HL-60/S4 treated with retinoic acid at 250 ng/mL for 4 days and 3 days (cell line): ENCODE results near the gene SLC26A11.

Source experiments
- in situ Hi-C: fragments of 300-500 bp; cut with MboI; formaldehyde crosslinking; loops from 2 replicates; pipeline ENCODE4 v1.7.0; 2022; ENCODE audit warnings: low sequenced_read_pairs

SLC26A11 gene

DNA sequence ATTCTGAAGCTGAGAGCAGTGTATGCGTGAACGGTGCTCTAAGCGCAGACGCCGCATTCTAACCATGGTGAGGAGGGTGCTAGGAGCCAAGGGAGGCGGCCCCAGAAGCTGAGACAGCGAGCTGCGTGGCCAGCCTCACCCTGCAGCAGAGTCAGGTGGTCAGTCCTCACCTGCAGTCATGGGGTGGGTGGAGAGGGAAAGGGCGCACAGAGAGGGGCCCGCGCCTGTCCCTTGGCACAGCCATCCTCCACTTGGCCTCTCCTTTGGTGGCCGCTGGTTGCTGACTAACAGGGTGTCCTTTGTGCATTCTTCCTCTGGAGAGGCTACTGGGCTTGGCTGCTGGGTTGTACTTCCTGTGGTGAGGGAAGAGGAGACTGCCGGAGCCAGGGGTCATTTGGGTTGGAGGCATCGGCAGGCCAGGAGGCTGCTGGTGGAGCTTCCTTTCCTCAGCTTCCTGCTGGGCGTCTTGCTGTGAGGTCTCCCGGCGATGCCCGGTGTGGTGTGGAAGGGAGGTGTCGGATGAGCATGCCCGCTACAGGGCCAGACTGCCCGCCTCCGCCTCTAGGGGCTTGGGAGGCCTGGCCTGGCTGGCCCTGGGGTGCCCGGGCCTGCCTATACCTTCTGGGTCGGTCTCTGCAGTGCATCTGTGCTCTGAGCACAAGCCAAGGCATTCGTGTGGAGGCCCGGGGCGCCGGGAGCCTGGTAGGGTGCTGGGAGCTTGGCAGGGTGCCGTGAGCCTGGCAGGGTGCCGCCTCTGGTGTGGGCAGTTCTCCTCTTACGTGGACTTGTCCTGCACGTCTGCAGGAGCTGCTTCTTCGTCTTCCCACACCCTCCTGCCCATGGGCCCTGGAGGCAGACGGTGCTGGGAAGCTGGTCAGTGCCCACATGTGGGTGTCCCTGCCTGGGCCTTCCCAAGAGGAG is 57.8 kb downstream of the SLC26A11 start:
- in situ Hi-C loops: no loop called here

GRCh38 chr17:80279895-80280294 is 59.7 kb downstream of the SLC26A11 start:
- in situ Hi-C loops: no loop called here

- in situ Hi-C loops: no loop called here
Measured at GRCh38 chr17:80281516-80281915, 61.3 kb downstream of the SLC26A11 start.

- in situ Hi-C loops: no loop called here
Measured at GRCh38 chr17:80283116-80283852, 63.1 kb downstream of the SLC26A11 start.

- in situ Hi-C loops: no loop called here
Measured at GRCh38 chr17:80284631-80285030, 64.4 kb downstream of the SLC26A11 start.

DNA sequence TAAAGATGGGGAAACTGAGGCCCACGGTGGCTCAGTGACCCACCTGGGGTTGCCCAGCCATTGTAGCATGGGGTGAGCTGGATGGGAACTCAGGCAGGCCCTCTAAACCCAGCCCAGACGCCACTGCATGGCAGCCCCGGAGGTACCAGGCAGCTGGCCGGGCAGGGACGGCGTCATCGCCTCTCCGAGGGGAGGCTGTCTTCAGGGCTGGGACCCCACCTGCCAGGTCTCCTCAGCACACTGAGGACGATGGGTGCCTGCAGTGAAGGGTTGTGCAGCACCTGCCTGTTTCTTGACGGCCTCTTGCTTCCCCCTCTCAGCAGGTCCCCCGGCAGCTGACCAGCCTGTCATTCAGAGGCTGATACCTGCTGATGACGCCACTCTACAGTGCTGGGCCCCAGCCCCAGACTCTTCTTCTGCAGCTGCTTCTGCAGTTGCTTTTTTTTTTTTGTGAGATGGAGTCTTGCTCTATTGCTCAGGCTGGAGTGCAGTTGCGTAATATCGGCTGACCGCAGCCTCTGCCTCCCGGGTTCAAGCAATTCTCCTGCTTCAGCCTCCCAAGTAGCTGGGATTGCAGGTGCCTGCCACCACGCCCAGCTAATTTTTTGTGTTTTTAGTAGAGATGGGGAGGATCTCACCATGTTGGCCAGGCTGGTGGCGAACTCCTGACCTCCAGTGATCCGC is 65.2 kb downstream of the SLC26A11 start:
- in situ Hi-C loops: no loop called here

GRCh38 chr17:80286638-80286960 is 66.4 kb downstream of the SLC26A11 start:
- in situ Hi-C loops: no loop called here

DNA sequence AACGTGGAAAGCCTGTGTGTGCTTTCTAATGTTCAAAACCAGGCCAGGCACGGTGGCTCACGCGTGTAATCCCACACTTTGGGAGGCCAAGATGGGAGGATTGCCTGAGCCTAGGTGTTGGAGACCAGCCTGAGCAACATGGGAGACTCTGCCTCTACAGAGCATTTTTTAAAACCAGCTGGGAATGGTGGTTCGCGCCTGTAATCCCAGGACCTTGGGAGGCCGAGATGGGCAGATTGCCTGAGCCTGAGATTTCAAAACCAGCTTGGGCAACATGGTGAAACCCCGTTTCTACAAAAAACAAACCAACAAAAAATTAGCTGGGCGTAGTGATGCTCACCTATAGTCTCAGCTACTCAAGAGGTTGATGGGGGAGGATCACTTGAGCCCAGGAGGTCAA is 66.8 kb downstream of the SLC26A11 start:
- in situ Hi-C loops: no loop called here

DNA sequence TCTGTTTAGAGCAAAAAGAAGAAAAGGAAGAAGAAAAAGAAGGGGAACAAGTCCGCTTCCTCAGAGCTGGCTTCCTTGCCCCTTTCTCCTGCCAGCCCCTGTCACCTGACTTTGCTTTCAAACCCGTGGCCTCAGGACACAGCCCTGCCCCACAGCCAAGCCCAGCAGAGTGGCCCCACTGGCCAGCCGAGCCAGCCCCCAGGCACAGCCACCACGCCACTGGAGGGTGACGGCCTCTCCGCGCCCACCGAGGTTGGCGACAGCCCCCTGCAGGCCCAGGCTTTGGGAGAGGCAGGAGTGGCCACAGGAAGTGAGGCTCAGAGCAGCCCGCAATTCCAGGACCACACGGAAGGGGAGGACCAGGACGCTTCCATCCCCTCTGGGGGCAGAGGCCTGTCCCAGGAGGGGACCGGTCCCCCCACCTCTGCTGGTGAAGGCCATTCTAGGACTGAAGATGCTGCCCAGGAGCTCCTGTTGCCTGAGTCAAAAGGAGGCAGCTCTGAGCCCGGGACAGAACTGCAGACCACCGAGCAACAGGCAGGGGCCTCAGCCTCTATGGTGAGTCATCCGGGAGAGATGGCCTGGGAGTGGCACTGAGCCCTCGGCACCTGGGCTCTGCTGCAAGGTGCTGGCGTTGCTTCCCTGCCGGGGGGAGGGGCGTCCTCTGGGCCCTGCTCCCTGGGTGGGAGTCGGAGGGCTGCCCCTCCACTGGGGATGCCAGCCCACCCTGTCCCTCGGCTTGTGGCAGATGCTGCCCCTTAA is 67.8 kb downstream of the SLC26A11 start:
- in situ Hi-C loops: no loop called here

GRCh38 chr17:80289616-80290015 is 69.4 kb downstream of the SLC26A11 start:
- in situ Hi-C loops: no loop called here

DNA sequence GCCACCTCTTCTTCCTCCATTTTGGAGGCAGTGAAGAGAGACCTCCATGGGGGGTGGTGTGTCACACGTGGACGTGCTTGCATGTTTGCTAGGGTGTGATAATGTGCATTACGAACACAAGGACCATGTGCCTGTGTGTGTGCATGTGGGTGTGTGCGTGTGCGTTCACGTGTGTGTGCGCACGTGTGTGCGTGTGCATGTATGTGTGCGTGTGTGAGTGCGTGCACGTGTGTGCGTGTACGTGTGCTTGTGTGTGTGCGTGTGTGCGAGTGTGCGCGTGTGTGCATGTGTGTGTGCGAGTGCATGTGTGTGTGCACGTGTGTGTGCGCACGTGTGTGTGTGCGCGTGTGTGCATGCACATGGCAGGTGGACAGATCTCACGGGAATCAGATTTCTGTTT is 69.9 kb downstream of the SLC26A11 start:
- in situ Hi-C loops: no loop called here

GRCh38 chr17:80291260-80291659 is 71.0 kb downstream of the SLC26A11 start:
- in situ Hi-C loops: no loop called here

DNA sequence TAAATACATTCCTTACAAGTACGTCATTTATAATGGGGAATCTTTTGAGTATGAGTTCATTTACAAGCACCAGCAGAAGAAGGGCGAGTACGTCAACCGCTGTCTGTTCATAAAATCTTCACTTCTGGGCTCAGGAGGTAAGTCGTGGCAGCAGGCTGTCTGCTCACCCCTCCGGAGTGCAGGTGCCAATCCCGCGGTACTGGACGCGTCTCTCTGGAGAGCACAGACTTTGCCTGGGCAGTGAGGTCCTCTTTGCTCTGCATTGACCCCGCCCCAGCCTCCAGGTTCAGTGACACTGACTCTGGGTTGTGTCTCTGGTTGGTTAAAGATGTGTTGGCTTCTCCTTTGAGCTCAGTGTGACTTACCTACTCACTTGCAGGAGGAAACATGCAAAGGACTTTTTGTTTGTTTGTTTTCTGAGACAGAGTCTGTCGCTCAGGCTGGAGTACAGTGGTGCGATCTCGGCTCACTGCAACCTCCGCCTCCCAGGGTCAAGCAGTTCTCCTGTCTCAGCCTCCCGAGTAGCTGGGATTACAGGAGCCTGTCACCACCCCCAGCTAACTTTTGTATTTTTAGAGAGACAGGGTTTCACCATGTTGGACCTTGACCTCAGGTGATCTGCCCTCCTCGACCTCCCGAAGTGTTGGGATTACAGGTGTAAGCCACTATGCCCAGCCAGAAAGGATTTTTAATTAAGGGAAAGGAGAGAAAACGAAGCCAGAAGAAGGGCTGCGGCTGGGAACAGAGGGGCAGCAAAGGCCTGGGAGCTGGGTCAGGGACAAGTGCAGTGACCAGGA is 71.7 kb downstream of the SLC26A11 start:
- in situ Hi-C loops: no loop called here

- in situ Hi-C loops: no loop called here
Measured at GRCh38 chr17:80292521-80292971, 72.3 kb downstream of the SLC26A11 start.

DNA sequence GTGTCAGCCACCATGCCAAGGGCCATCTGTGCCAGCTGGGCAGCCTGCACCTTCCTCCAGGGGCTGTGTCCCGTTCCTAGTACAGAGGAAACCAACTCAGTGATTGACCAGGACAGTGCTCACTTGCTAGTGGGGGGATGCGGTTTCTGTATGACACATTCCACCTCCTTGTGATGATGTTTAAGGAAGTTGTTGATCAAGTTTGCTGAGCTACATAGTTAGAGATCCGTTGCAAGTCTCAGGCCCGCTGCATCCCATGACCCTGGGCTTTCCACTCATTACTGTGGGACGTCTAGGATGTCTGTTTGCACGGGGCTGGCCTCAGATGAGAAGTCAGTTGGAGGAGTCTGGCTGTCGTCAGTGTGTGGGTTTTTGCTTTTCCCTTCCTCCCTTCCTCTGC is 74.0 kb downstream of the SLC26A11 start:
- in situ Hi-C loops: no loop called here

DNA sequence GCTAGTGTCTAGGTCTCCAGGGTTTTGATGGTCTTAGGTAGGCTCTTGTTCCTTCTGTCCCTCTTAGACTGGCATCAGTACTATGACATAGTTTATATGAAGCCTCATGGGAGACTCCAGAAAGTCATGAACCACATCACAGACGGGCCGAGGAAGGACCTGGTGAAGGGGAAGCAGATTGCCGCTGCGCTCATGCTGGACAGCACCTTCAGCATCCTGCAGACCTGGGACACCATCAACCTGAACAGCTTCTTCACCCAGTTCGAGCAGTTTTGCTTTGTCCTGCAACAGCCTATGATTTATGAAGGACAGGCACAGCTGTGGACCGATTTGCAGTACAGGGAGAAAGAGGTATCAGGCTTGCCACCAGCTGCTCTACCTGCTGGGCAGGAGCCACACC is 74.4 kb downstream of the SLC26A11 start:
- in situ Hi-C loops: no loop called here

DNA sequence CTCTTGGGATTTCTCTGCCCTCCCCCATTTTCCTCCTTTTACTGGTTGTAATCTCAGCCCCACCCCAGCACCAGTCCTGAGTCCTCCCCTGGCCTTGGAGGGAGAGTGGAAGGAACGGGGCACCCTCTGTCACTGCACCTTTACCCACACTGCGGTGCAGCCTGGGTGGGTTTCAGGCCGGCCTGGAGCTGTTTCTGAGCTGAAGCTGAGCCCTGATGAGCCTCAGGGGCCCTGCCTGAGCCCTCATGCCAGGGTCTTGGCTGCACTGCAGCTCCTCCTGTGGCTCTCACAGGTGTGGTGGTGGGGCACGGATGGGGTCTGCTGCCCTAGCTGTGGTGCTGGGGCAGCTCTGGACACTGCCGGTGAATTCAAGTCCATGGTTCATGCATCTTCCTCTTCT is 74.9 kb downstream of the SLC26A11 start:
- in situ Hi-C loops: no loop called here

DNA sequence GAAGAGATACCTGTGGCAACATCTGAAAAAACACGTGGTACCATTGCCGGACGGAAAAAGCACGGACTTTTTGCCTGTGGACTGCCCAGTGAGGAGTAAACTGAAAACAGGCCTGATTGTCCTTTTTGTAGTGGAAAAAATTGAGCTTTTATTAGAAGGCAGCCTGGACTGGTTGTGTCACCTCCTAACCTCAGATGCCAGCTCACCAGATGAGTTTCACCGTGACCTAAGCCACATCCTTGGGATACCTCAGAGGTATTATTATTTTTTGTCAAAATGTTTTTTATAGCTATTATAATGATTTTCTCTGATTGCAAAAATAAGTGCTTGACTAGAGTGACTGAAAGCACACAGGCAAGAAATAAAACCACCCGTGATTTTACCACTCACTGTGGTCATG is 75.3 kb downstream of the SLC26A11 start:
- in situ Hi-C loops: no loop called here

- in situ Hi-C loops: no loop called here
Measured at GRCh38 chr17:80296221-80296620, 76.0 kb downstream of the SLC26A11 start.

GRCh38 chr17:80297996-80298560 is 77.9 kb downstream of the SLC26A11 start:
- in situ Hi-C loops: no loop called here
